Retinal pigment epithelial cell (primary cell): ENCODE results near the gene GEMIN4.

Experiments
- DNase-seq: peaks from one replicate; pipeline ENCODE4 v3.0.0-alpha.2; 2010; ENCODE audit warnings: low read depth
- H3K4me3 ChIP-seq: 2 replicates; pipeline ENCODE4 v1.5.1; 2011; ENCODE audit warnings: mild to moderate bottlenecking, low read length, control low read depth, moderate library complexity
- CTCF ChIP-seq: conservative IDR thresholded peaks from 2 replicates; pipeline ENCODE4 v1.5.1; 2011; ENCODE audit warnings: low read depth, low read length, control low read depth, inconsistent platforms

Gene GEMIN4

GRCh38 chr17:726271-726919 lies 25.7 kb downstream of the GEMIN4 start:
- no peak for DNase-seq
- no peak overlapping the region for H3K4me3 ChIP-seq
- no peak for TF ChIP-seq CTCF

GRCh38 chr17:725746-726145 lies 26.3 kb downstream of the GEMIN4 start:
- no peak for DNase-seq
- H3K4me3 ChIP-seq, result no peak overlapping the region
- TF ChIP-seq CTCF, result no peak

GRCh38 chr17:725084-725483 lies 27.0 kb downstream of the GEMIN4 start:
- no peak for TF ChIP-seq CTCF
- H3K4me3 ChIP-seq, result no peak overlapping the region
- DNase-seq, result no peak

- no peak overlapping the region for H3K4me3 ChIP-seq
- no peak for TF ChIP-seq CTCF
- no peak for DNase-seq
Measured at GRCh38 chr17:721540-721937, 30.5 kb downstream of the GEMIN4 start.

- no peak for TF ChIP-seq CTCF
- no peak overlapping the region for H3K4me3 ChIP-seq
- DNase-seq, result no peak
Measured at GRCh38 chr17:720706-721539, 31.1 kb downstream of the GEMIN4 start.

GRCh38 chr17:718075-718474 lies 34.0 kb downstream of the GEMIN4 start:
- no peak for TF ChIP-seq CTCF
- no peak overlapping the region for H3K4me3 ChIP-seq
- DNase-seq, result no peak

GRCh38 chr17:708132-708531 lies 43.9 kb downstream of the GEMIN4 start:
- no peak overlapping the region for H3K4me3 ChIP-seq
- no peak for DNase-seq
- TF ChIP-seq CTCF, result no peak
